Skeletal muscle satellite cell (primary cell): ENCODE measurements around the gene CACNG4.
"Not testable (repeated sequence)": the region's sequence is repeated elsewhere in the genome, so short reads cannot be mapped to it uniquely, and the experiment has no call there.

Experiments
- H3K27me3 ChIP-seq: 2 replicates; pipeline ENCODE4 v1.7.0; 2013; ENCODE audit warnings: low read length; ENCODE audit not compliant: control insufficient read depth, insufficient read depth
- H3K36me3 ChIP-seq: 2 replicates; pipeline ENCODE4 v1.7.0; 2013; ENCODE audit warnings: mild to moderate bottlenecking, control low read depth, low read length; ENCODE audit not compliant: insufficient read depth
- H3K4me1 ChIP-seq: 2 replicates; pipeline ENCODE4 v1.7.0; 2013; ENCODE audit warnings: low read length; ENCODE audit not compliant: control insufficient read depth, insufficient read depth
- H3K4me2 ChIP-seq: 2 replicates; pipeline ENCODE4 v1.7.0; 2013; ENCODE audit warnings: mild to moderate bottlenecking, low read length
- H3K4me3 ChIP-seq: 2 replicates; pipeline ENCODE4 v1.7.0; 2013; ENCODE audit warnings: low read length
- H3K9ac ChIP-seq: 2 replicates; pipeline ENCODE4 v1.7.0; 2013; ENCODE audit warnings: mild to moderate bottlenecking, low read depth, low read length, moderate library complexity
- H3K9me3 ChIP-seq: replicated peaks from 2 replicates; pipeline ENCODE4 v1.7.0; 2013; ENCODE audit warnings: mild to moderate bottlenecking, control low read depth, low read length

CACNG4 gene

DNA sequence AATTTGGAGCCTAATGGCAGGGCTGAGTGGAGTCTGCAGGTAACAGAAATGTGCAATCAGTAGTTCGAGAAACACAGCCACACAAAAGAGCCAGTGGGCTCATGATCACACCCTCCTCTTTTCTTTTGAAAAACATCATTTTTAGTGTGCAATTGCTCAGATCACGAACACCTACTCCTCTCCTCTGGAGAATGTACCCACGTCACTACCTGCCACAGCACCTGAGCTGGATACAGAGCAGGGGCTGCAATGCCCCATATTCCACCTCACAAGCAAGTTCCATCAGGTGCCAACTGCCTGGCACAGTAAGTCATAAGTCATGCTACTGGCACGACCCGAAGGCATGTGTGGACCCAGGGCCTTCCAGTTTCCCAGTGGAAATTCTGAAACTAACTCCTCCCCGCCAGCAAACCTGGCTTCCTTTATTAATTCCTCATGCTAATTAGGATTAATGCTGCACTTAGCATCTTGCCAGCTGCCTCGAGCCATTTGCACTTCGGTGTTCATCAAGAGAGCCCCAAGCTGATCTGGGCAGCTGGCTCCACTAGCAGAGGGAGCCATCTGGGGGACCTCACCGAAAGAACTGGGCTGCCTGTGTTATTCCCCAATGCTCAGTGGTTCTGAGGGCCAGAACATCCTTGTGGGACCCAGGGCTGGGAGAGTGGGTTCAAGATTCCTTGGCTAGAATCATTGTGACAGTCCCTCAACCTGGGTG is 2.4 kb downstream of the CACNG4 start:
- Histone ChIP-seq H3K9me3 (no peaks in the 10 kb centered on the region), H3K4me1 (peaks cover 4% of the 10 kb centered on the region), H3K27me3 (peaks cover 86% of the 10 kb centered on the region), H3K9ac (no peak overlapping the region), H3K4me3 (no peak overlapping the region), H3K4me2 (no peak overlapping the region), H3K36me3 (no peaks in the 10 kb centered on the region)

- no peak overlapping the region for H3K4me2 ChIP-seq
- no peaks in the 10 kb centered on the region for H3K9me3 ChIP-seq
- no peaks in the 10 kb centered on the region for H3K36me3 ChIP-seq
- peaks cover 4% of the 10 kb centered on the region for H3K4me1 ChIP-seq
- no peak overlapping the region for H3K9ac ChIP-seq
- peaks cover 84% of the 10 kb centered on the region for H3K27me3 ChIP-seq
- no peak overlapping the region for H3K4me3 ChIP-seq
These were observed 3.5 kb downstream of the CACNG4 start for GRCh38 chr17:66967837-66968543.

GRCh38 chr17:66968916-66969315 is 4.4 kb downstream of the CACNG4 start:
- peaks cover 4% of the 10 kb centered on the region for H3K4me1 ChIP-seq

GRCh38 chr17:66970140-66970539 is 5.6 kb downstream of the CACNG4 start:
- Histone ChIP-seq H3K9ac (no peak overlapping the region), H3K36me3 (no peaks in the 10 kb centered on the region), H3K4me3 (no peak overlapping the region), H3K27me3 (peaks cover 87% of the 10 kb centered on the region), H3K4me2 (no peak overlapping the region), H3K4me1 (peaks cover under 1% of the 10 kb centered on the region), H3K9me3 (no peaks in the 10 kb centered on the region)

More at GRCh38 chr17:66968916-66969315, 4.4 kb downstream of the CACNG4 start:
- Histone ChIP-seq H3K27me3 (peaks cover 84% of the 10 kb centered on the region), H3K9ac (no peak overlapping the region), H3K4me3 (no peak overlapping the region), H3K36me3 (no peaks in the 10 kb centered on the region), H3K9me3 (no peaks in the 10 kb centered on the region), H3K4me2 (no peak overlapping the region)

GRCh38 chr17:66970797-66971196 is 6.3 kb downstream of the CACNG4 start:
- Histone ChIP-seq H3K36me3 (no peaks in the 10 kb centered on the region), H3K4me2 (no peak overlapping the region), H3K9me3 (no peaks in the 10 kb centered on the region), H3K27me3 (peaks cover 90% of the 10 kb centered on the region), H3K9ac (no peak overlapping the region), H3K4me1 (no peaks in the 10 kb centered on the region), H3K4me3 (no peak overlapping the region)

DNA sequence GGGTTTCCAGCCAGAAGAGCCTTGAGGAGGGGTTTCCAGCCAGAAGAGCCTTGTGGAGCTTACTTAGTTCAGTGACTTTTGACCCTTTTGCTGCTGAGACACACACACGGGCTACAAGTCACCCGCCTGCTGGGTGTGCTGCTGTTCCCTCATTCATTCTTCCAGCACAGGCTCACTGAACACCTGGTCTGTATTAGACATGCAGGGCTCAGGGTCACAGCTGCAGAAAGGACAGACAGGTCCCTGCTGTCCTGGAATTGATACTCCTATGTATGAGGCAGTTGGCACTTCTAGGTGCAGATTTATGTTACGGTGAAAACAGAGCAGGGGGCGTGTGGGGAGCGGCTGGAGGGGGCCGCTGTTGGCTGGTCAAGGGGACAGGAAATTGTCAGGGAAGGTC is 6.8 kb downstream of the CACNG4 start:
- Histone ChIP-seq H3K4me1 (no peaks in the 10 kb centered on the region), H3K4me3 (no peak overlapping the region), H3K9ac (no peak overlapping the region), H3K4me2 (no peak overlapping the region), H3K9me3 (no peaks in the 10 kb centered on the region), H3K36me3 (no peaks in the 10 kb centered on the region), H3K27me3 (peaks cover 89% of the 10 kb centered on the region)

DNA sequence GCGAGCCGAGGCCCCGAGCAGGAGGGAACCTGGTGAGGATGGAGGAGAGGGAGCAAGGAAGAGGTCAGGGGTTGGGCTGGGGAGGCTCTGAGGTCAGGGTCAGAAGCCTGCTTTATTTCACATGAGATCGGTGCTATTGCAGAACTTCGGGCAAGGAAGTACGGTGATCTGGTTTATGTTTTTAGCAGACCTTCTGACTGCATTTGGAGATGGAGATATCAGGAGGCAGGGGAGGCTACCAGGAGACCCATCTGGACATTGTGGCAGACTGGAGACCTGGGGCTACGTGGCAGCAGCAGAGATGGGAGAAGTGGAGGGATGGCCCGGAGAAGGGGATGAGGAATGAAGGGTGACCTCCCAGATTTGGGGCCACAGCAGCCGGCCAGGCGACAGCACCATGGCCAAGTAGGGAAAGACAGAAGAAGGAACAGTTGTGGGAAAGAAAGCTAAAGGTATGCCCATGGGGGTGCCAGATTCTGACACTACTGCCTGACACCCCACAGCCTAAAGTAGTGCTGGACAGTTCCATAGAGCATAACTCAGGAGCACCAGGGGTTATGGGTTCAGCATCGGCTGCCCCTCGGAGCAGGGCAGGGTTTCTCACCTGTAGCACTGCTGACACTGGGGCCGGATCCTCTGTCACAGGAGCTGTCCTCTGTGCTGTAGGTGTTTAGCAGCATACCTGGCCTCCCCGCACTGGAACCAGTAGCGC is 7.4 kb downstream of the CACNG4 start:
- H3K4me1 ChIP-seq, result no peaks in the 10 kb centered on the region

GRCh38 chr17:66972442-66972830 is 7.9 kb downstream of the CACNG4 start:
- H3K4me3 ChIP-seq, H3K9me3 ChIP-seq, H3K9ac ChIP-seq, H3K4me1 ChIP-seq, H3K36me3 ChIP-seq, H3K4me2 ChIP-seq: not testable (repeated sequence)
- peaks cover 88% of the 10 kb centered on the region for H3K27me3 ChIP-seq

More for the DNA sequence above, 7.4 kb downstream of the CACNG4 start:
- Histone ChIP-seq H3K9ac (no peak overlapping the region), H3K4me3 (no peak overlapping the region), H3K4me2 (no peak overlapping the region), H3K9me3 (no peaks in the 10 kb centered on the region), H3K27me3 (peaks cover 88% of the 10 kb centered on the region), H3K36me3 (no peaks in the 10 kb centered on the region)

DNA sequence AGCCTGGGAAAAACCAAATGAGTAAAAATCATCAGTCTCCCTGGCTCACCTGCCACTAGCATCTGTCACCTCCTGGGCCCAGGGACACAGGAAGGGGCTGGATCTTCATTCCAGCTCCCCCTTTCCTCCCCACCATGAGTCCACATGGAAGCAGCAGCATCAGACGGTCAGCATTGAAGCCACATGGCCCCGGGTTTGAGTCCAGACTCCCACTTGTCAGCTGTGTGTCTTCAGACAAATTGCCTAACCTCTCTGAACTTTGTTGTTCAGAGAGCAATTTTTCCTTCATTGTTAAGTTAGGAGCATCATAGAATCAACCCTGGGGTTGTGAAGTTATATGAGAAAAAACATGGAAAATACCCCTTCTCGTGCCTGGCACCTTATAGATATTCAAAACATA is 10.7 kb downstream of the CACNG4 start:
- Histone ChIP-seq H3K9ac (no peak overlapping the region), H3K4me1 (no peaks in the 10 kb centered on the region), H3K9me3 (no peaks in the 10 kb centered on the region), H3K36me3 (no peaks in the 10 kb centered on the region), H3K4me2 (no peak overlapping the region), H3K27me3 (peaks cover 88% of the 10 kb centered on the region), H3K4me3 (no peak overlapping the region)

GRCh38 chr17:66975614-66976378 is 11.3 kb downstream of the CACNG4 start:
- H3K4me2 ChIP-seq, result no peak overlapping the region
- H3K27me3 ChIP-seq, result peaks cover 85% of the 10 kb centered on the region
- H3K36me3 ChIP-seq, result no peaks in the 10 kb centered on the region
- no peaks in the 10 kb centered on the region for H3K9me3 ChIP-seq
- no peak overlapping the region for H3K4me3 ChIP-seq
- no peak overlapping the region for H3K9ac ChIP-seq
- H3K4me1 ChIP-seq, result no peaks in the 10 kb centered on the region

DNA sequence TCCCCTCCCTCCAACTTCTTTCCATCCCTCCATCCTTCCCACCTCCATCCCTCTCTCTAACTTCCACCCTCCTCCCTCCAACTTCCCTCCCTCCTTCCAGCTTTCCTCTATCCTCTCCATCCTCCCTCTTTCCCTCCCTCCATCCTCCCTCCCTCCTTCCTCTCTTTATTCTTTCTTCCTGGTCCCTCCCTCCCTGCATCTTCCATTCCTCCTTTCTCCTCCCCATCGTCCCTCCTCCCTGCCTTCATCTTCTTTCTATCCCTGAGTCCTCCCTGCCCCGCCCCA is 11.8 kb downstream of the CACNG4 start:
- no peaks in the 10 kb centered on the region for H3K4me1 ChIP-seq
- H3K9ac ChIP-seq, result no peak overlapping the region
- H3K36me3 ChIP-seq, result no peaks in the 10 kb centered on the region
- no peak overlapping the region for H3K4me2 ChIP-seq
- peaks cover 84% of the 10 kb centered on the region for H3K27me3 ChIP-seq
- no peak overlapping the region for H3K4me3 ChIP-seq
- H3K9me3 ChIP-seq, result no peaks in the 10 kb centered on the region
